Activated CD4-positive, alpha-beta T cell treated with anti-CD3 and anti-CD28 coated beads for 1 hour (primary cell): Measurements from ENCODE around the gene LRRC37A3.
"Not testable (repeated sequence)": the region's sequence is repeated elsewhere in the genome, so short reads cannot be mapped to it uniquely, and the experiment has no call there.

ENCODE experiments used
- DNase-seq: peaks from one replicate; pipeline ENCODE4 v3.0.0-alpha.2; 2020

Gene LRRC37A3

DNA sequence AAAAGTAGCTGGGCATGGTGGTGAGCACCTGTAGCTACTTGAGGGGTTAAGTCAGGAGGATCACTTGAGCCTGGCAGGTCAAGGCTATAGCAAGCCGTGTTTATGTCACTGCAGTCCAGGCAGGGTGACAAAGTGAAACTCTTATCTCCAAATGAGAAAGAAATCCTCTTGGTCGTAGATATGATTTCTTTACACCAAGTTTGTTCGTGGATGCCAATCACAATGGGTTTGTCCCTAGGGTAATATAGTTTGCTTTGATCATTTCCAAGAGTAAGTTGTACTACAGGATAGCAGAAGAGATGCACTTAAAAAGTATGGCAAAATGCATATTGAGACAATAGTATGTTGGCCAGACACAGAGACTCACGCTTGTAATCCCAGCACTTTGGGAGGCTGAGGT, 6.0 kb upstream of the LRRC37A3 start:
- DNase-seq = not testable (repeated sequence)

DNA sequence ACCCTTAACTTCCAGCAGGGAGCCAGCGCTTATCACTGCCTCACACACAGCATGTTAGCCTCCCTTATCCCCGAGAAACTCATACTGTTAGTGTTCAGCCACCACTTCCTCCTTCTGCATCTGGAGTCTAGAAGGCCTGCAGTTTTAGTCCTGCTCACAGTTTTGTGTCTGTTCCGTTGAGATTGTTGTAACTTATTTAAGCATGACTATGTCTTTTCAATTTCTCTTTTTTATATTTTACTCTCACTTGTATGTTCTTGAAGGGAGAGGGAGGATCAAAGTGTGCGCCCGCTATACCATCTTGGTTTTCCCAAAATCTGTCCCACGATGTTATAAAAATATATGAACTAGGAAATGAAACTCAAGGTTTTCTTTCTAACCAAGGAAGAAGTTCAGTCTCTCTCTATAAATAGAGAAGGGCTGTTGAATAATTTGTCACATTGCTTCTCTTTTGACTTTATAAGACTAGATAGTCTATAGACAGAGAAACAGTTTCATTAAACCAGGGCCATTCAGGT, 3.8 kb upstream of the LRRC37A3 start:
- DNase-seq = not testable (repeated sequence)

DNA sequence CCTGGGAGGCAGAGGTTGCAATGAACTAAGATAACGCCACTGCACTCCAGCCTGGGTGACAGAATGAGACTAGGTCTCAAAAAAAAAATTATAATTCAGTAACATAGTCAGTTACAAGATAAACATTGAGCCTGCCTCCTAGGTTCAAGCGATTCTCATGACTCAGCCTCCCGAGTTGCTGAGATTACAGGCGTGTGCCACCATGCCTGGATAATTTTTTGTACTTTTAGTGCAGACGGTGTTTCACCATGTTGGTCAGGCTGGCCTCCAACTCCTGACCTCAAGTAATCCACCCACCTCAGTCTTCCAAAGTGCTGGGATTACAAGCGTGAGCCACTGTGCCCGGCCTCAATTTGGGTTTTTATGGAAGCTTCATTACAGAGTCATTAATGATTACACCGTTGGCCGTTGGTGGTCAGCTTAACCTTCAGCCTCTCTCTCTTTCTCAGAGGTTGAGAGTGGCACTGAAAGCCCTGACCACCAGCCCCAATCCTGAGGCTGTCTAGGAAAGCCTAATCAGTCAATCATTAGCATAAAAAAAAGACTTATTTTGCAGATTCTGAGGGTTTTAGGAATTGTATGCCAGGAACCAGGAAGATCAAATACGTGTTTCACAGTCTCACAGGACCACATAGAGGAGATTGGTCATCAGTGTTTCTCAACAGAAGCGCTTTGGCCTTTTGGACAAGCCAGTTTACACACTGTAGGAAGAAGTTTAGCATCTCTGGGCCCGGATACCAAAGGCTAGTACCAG, 1.3 kb upstream of the LRRC37A3 start:
- no peak for DNase-seq

DNA sequence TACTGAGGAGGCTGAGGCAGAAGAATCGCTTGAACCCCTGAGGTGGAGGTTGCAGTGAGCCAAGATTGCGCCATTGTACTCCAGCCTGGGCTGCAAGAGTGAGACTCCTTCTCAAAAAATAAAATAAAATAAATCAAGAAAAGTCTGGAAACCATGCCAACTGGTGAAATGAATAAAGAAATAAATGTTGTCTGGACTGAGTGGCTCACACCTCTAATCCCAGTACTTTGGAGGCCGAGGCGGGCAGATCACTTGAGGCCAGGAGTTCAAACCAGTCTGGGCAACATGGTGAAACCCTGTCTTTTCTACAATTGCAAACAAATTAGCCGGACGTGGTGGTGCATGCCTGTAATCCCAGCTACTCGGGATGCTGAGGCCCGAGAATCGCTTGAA, 744 bp upstream of the LRRC37A3 start:
- DNase-seq = no peak

DNA sequence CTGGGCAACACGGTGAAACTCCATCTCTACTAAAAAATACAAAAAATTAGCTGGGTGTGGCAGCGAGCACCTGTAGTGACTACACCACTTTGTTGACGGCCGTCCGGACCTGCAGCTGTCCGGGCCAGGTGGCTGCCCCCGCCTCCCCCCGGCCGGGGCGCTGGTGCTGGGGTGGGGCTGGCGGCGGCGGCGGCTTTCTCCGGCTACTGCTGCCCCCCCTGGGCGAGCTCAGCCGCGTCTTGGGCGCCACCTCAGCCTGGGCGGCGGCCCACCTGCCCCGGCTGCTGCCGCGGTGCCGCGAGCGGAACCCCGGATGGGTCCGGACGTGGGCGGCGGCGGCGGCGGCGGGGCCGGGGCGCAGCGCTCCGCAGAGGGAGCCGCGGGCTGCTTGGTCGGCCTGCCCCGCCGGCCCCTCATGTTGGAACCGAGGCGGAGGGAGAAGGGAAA, 413 bp downstream of the LRRC37A3 start:
- not testable (repeated sequence) for DNase-seq

DNA sequence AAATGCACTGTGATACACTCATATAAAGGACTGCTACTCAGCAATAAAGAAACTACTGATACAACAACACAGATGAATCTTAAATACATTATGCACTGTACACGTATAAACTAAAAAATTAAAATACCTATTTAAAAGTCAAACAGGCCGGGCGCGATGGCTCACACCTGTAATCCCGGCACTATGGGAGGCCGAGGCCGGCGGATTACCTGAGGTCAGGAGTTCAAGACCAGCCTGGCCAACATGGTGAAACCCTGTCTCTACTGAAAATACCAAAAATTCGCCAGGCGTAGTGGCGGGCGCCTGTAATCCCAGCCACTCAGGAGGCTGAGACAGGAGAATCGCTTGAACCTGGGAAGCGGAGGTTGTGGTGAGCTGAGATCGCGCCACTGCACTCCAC, 1.7 kb downstream of the LRRC37A3 start:
- DNase-seq = not testable (repeated sequence)

DNA sequence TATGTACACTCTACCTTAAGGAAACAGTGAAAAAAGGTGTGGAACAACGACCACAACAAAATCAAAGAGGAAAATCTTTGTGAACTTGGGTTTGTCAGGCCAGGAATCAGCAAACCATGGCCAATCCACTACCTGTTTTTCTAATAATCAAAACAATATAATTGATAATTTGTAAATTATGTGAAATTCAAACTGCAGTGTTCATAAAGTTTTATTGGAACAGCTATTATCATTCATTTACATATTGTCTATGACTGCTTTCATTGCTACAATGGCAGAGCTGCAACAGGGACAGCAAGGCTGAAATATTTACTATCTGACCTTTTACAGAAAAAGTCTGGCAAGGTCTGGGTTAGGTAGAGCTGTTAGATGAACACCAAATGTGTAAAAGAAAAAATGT, 4.0 kb downstream of the LRRC37A3 start:
- not testable (repeated sequence) for DNase-seq

DNA sequence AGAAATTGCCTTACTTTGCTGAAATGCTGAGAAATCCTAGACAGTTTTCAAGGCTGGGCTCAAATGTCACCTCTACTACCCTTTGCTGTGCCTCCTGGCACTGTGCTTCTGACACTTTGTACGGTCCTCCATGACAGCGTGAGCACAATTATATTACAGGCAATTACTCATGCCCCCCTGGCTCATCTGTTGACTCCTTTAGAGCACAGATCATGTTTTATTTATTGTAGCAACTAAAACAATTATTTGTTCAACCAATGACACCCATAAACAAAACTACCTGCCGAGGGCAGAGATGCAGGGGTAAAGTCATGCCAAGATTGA, 9.1 kb downstream of the LRRC37A3 start:
- not testable (repeated sequence) for DNase-seq

DNA sequence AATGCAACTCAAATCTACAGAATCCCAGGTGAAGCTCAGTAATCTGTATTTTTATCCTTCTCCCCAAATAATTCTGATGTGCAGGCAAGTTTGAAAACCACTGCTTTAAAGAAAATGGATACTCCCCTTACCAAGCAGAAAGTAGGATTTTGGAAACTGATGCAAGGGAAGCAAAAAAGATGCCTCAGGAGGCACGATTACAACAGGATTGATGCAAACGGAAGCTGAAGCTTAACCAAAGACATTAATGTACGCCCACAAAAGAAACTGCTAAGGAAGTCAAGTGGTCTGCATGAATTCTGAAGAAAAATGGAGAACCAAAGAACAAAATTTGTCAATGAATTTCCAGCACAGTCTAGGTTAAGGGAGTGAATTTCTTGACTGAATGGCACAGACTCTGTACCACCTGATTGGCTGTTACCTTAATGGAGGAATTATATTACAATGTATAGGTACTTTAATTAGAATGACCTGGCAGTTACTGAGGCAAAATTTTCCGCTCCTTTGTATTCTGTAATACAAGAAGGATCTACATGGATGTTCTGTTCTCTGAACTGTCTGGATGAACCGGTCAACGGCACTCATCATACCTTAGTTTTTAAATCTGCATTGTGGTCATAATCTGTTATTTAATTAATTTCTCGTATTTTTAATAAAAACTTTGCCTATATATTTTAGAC, 9.6 kb downstream of the LRRC37A3 start:
- DNase-seq = not testable (repeated sequence)

DNA sequence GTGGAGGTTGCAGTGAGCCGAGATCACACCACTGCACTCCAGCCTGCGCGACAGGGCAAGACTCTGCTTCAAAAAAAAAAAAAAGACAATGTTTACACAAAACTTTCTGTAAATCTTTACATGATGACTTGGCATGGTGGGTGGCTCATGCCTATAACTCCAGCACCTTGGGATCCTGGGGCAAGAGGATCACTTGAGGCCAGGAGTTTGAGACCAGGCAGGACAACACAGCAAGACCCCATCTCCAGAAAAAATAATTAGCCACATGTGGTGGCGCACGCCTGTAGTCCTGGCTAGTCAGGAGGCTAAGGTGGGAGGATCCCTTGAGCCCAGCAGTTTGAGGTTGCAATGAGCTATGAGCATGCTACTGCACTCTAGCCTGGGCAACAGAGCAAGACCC, 15.2 kb downstream of the LRRC37A3 start:
- not testable (repeated sequence) for DNase-seq

DNA sequence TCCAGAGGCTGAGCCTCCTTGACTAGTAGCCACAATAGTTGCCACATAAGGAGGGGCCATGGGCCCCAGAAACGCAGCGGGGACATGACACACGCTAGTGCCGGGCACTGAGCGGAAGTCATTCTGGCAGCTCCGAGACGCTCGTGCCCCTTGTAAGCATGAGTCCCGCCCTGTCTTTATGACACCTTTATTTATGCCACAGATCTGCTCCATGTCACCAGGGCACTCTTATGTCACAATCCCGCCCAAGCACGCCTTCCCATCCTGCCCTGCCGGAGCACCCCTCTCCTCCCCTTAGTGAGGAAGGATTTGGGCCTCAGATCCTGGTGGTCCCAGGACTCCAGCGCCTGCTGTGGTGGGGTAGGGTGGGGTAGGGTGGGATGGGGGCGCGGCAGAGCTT, 22.1 kb downstream of the LRRC37A3 start:
- not testable (repeated sequence) for DNase-seq

DNA sequence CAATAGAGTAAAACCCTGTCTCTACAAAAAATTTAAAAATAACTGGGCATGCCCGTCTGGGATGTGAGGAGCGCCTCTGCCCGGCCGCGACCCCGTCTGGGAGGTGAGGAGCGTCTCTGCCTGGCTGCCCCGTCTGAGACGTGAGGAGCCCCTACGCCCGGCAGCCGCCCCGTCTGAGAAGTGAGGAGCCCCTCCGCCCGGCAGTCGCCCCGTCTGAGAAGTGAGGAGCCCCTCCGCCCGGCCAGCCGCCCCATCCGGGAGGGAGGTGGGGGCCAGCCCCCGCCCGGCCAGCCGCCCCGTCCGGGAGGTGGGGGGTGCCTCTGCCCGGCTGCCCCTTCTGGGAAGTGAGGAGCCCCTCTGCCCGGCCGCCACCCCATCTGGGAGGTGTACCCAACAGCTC, 45.1 kb downstream of the LRRC37A3 start:
- DNase-seq = not testable (repeated sequence)

DNA sequence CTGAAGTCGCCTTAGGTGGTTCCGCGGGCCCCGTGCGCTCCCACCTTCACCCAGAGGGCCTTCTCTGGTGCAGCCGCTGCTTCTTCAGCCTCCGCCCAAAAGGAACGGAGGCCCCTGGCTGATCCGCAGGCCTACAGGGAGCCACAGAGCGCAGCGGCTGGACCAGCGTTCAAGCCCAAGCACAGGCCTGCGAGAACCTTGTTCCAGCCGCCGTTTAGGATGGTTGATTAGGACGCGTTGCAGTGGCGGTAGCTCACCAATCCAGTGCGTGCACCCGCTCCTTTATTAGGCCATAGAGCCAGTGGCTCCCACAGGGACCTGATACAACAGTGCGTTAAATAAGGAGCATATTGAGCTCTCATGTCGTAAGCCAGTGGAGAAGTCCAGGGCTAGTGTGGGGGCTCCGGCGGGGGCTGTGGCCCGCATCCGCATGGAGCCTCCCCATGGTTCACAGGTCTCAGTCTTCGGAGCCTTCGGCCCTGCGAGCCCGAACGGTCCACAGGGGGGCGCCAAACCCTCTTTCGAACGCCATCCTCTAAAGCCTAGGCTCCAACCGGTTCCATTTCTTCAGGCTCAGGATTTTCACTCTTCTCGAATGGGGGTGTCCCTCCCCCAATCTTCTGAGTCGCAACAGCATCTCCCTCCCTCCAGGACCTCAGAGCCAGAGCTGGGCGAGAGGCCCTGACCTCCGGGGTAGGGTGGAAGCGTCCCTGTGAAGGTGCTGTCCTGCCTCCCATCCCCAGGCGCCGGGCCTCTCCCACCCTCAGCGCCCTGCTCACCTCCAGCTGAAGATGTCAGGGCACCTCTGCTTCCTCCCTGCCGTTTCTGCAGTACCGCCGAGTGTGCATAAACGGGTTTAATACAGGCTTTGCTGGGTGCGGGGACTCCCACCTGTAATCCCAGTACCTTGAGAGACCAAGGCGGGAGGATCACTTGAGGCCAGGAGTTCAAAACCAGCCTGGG, 71.5 kb downstream of the LRRC37A3 start:
- DNase-seq = peak; percentile 61

DNA sequence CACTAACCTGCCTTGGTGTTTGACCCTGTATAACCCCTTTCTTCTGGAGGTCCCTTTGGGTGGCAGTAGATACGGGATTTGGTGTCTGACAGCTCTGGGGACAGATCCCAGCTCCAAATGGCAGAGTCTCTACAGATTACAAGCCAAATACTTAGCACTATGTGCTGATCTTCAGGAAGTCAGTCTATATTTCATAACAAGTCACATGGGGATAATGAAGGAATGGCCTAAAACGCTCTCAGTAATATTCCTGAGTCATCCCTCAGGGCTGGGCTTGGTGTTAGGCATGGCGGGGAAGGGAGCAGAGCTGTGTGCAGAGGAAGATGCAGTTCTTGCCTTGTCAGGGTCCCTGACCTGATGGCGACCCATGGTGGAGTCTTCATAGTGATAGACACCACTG, 72.4 kb downstream of the LRRC37A3 start:
- not testable (repeated sequence) for DNase-seq

DNA sequence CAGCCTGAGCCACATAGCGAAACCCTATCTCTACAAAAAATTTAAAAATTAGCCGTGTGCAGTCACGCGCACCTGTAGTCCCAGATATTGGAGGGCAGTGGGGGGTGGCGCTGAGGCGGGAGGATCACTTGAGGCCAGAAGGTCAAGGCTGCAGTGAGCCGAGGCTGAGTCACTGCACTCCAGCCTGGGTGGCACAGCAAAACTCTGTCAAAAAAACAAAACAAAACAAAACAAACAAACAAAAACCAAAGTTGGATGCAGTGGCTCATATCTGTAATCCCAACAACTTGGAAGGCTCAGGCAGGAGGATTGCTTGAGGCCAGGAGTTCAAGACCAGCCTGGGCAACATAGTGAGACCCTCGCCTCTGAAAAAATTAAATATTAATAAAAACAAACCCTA, 75.4 kb downstream of the LRRC37A3 start:
- not testable (repeated sequence) for DNase-seq

DNA sequence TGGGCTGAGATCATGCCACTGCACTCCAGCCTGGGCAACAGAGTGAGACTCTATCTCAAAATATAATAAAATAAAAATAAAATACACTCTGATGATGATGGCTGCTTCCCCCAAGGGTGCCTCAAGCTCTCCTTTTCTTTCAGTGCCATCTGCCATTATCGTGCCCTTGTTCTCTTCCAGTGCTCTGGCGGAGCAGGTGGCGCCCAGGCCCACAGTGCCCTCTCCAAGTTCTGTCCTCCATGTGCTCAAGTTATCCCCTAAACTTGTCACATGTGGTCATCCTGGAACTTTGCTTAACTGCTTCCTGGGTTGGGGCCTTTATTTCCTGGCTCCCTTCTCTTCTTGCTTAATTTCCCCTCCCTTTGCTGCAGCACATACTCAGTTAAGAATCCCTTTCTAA, 76.4 kb downstream of the LRRC37A3 start:
- not testable (repeated sequence) for DNase-seq

DNA sequence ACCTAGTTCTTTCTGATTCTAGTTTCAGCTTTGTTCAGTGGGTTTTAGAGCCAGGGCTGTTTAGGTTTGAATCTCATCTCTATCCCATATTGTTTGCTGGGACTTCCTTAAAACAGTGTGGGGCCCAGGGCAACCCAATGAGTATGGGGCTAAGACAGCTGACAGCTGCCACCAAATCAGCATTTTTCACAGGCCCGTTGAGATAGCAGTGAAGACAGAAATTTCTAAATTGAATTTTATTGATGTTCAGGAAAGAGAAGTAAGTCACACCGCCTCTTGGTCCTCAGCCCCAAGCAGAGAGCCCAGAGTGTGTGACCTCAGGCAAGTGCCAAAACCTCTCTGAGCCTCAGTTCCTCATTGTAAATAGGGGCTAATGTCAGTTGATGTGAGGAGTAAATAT, 78.3 kb downstream of the LRRC37A3 start:
- not testable (repeated sequence) for DNase-seq

DNA sequence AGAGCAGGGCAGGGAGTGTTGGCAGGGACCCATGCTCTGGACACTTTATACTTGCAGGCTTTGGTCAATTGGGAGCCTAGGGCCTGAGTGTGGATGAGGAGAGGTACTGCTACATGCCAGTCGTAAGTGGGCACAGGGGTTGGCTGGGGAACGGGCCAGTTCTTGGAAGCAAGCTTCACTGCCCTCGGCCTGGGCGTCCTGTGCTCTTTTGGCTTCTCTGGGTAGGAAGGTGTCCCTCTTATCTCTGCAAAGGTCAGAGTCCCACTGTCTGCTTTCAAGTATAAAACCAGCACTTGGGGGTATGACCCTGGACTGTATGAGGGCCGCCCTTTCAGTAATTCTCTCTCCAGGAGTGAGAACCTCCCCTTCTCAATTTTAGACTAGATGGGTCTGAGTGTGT, 80.8 kb downstream of the LRRC37A3 start:
- DNase-seq = not testable (repeated sequence)

DNA sequence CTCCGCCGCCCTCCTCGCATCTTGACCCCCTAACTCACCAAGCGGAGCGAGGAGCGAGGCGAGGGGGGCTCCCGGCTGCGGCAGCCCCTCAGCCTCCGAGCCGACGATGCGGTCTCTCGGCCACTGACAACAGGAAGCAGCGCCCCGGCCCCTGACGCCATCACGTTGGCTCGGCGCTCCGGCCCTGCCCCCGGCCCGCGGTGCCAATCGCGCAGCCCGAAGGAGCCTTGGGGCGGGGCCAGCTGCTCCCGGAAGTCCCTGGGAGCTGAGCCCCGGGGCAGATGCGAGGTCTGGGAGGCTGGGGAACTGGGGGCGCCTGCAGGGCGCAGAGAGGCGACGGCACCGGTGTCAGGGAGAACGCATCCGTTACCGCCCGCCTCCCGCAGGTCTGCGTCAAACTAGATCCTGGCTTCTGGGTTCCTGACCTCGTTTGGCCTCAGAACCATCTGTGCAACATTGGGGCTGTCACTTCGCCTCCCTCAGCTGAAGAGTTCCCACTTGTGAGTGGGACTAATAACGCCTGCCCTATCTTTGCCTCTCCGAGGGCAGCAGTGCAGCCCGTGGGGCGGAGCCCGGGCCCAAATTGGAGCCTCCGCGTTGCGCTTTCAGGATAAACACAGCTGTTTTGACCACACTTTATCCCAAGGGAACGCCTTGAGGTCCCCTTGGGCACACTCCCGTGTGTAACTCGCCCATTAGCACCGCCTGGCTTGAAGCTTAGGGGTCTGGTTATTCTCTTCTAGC, 82.1 kb downstream of the LRRC37A3 start:
- peak; percentile 73 for DNase-seq

DNA sequence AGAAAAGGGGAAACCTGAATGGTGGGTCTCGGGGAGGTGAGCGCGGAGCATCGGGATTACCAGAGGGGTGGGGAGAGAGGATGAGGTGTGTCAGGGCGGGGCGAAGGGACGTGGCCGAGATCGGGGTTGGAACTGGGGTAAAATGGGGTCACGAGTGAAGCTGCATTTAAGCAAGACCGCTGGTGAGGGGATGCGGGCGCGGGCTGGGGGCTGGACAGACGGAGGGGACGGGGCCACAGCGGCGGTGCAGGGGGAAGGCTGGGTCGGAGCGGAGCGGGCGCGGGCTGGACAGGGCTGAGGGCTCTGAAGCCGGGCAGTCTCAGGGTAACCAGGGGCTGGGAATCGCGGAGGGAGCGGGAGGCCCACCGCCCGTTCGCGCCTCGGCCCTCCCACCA, 82.7 kb downstream of the LRRC37A3 start:
- not testable (repeated sequence) for DNase-seq

DNA sequence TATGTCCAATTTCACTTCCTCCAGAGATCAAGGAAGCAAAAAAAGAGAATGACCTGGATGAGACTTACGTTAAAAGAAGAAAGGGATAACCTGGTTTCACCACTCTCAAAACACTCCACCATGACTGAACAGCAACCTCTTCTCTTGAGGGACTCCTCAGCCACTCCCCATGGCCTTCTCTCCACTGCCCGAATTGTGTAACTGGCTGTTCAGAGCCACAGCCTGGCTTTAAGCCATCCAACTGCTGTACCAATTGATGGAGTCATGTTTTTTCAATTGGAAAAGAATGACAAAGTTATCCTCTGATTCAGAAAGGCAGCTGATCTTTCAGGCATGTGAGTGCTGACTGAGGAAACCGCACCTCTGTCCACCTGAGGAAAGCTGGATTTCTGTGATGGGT, 85.2 kb downstream of the LRRC37A3 start:
- not testable (repeated sequence) for DNase-seq

DNA sequence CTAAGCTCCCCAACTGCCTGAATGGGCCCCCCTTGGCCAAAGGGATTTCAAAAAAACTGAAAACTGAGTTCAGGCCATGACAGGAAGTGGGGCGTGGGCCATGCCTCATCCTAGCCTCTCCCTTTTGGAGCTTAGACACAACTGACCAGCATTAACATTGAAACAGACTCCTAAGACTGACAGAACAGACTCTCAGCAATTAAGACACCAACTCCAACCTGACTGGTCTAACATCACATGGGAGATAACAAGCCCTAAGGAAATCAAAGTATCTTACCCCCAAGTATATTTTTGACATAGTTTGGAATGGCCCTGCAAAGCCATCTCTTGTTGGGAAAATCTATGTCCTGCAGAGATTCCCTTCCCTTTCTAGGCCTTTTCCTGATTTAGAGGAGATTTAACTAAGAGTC, 88.6 kb downstream of the LRRC37A3 start:
- DNase-seq = not testable (repeated sequence)
